ENCODE results near the gene VPS45. TPM values are rescaled to one million over a fixed set of nuclear protein-coding genes. Genes with fewer than 3 reads are reported as not detected.

VPS45 gene
- total RNA-seq, 3 donors from 2014 or later: 17.8 to 19.9 (median 18.6) TPM

- DNase-seq (no peak), ATAC-seq (no peak)
- Mint-ChIP-seq H3K9me3 (no peaks in the 10 kb centered on the region), H3K36me3 (ENCODE audit: insufficient read depth) (no peaks in the 10 kb centered on the region), H3K4me3 (no peak overlapping the region), H3K4me1 (ENCODE audit: low read depth) (peaks cover 9% of the 10 kb centered on the region), H3K27me3 (ENCODE audit: low read depth) (no peaks in the 10 kb centered on the region)
Measured at GRCh38 chr1:150061632-150062101, 5.9 kb upstream of the VPS45 start.

- no peak for ATAC-seq
Measured at GRCh38 chr1:150062113-150062512, 5.5 kb upstream of the VPS45 start.

GRCh38 chr1:150065184-150065871 is 2.2 kb upstream of the VPS45 start:
- H3K27me3 Mint-ChIP-seq (ENCODE audit: low read depth): no peaks in the 10 kb centered on the region
- ATAC-seq (no peak), DNase-seq (no peak)
- H3K4me1 Mint-ChIP-seq (ENCODE audit: low read depth): peaks cover 33% of the 10 kb centered on the region
- peak overlapping the region; percentile 12 for H3K4me3 Mint-ChIP-seq
- H3K9me3 Mint-ChIP-seq: no peaks in the 10 kb centered on the region
- peaks cover 5% of the 10 kb centered on the region for H3K36me3 Mint-ChIP-seq (ENCODE audit: insufficient read depth)

More at GRCh38 chr1:150062113-150062512, 5.5 kb upstream of the VPS45 start:
- Mint-ChIP-seq H3K36me3 (ENCODE audit: insufficient read depth) (no peaks in the 10 kb centered on the region), H3K9me3 (no peaks in the 10 kb centered on the region), H3K27me3 (ENCODE audit: low read depth) (no peaks in the 10 kb centered on the region), H3K4me3 (no peak overlapping the region), H3K4me1 (ENCODE audit: low read depth) (peaks cover 11% of the 10 kb centered on the region)
- no peak for DNase-seq

GRCh38 chr1:150066328-150066727 is 1.2 kb upstream of the VPS45 start:
- no peak for ATAC-seq
- Mint-ChIP-seq H3K9me3 (no peaks in the 10 kb centered on the region), H3K36me3 (ENCODE audit: insufficient read depth) (peaks cover 5% of the 10 kb centered on the region), H3K27me3 (ENCODE audit: low read depth) (no peaks in the 10 kb centered on the region), H3K4me1 (ENCODE audit: low read depth) (peaks cover 33% of the 10 kb centered on the region), H3K4me3 (peak overlapping the region; percentile 93)
- no peak for DNase-seq

GRCh38 chr1:150066838-150067183 is 765 bp upstream of the VPS45 start:
- peaks cover 5% of the 10 kb centered on the region for H3K36me3 Mint-ChIP-seq (ENCODE audit: insufficient read depth)
- DNase-seq (peak; percentile 13), ATAC-seq (peak; percentile 21 to 30)
- H3K27me3 Mint-ChIP-seq (ENCODE audit: low read depth): no peaks in the 10 kb centered on the region
- peak overlapping the region; percentile 93 for H3K4me3 Mint-ChIP-seq
- H3K4me1 Mint-ChIP-seq (ENCODE audit: low read depth): peaks cover 33% of the 10 kb centered on the region
- H3K9me3 Mint-ChIP-seq: no peaks in the 10 kb centered on the region

- Mint-ChIP-seq H3K4me3 (peak overlapping the region; percentile 93), H3K9me3 (no peaks in the 10 kb centered on the region), H3K36me3 (ENCODE audit: insufficient read depth) (peaks cover 9% of the 10 kb centered on the region), H3K4me1 (ENCODE audit: low read depth) (peaks cover 33% of the 10 kb centered on the region), H3K27me3 (ENCODE audit: low read depth) (no peaks in the 10 kb centered on the region)
- DNase-seq: no peak
- ATAC-seq: no peak
Measured at GRCh38 chr1:150068109-150068435, 496 bp downstream of the VPS45 start.

GRCh38 chr1:150069923-150070322 is 2.3 kb downstream of the VPS45 start:
- ATAC-seq: no peak
- H3K4me3 Mint-ChIP-seq: no peak overlapping the region
- no peaks in the 10 kb centered on the region for H3K27me3 Mint-ChIP-seq (ENCODE audit: low read depth)
- DNase-seq: no peak
- H3K4me1 Mint-ChIP-seq (ENCODE audit: low read depth): peaks cover 34% of the 10 kb centered on the region
- H3K36me3 Mint-ChIP-seq (ENCODE audit: insufficient read depth): peaks cover 9% of the 10 kb centered on the region
- no peaks in the 10 kb centered on the region for H3K9me3 Mint-ChIP-seq

- peaks cover 16% of the 10 kb centered on the region for H3K36me3 Mint-ChIP-seq (ENCODE audit: insufficient read depth)
- DNase-seq (no peak), ATAC-seq (peak in 1 of 2 donors; percentile 41)
- no peaks in the 10 kb centered on the region for H3K9me3 Mint-ChIP-seq
- no peaks in the 10 kb centered on the region for H3K27me3 Mint-ChIP-seq (ENCODE audit: low read depth)
- peaks cover 26% of the 10 kb centered on the region for H3K4me1 Mint-ChIP-seq (ENCODE audit: low read depth)
- no peak overlapping the region for H3K4me3 Mint-ChIP-seq
Measured at GRCh38 chr1:150072959-150073358, 5.4 kb downstream of the VPS45 start.

- Mint-ChIP-seq H3K9me3 (no peaks in the 10 kb centered on the region), H3K36me3 (ENCODE audit: insufficient read depth) (peaks cover 17% of the 10 kb centered on the region), H3K4me3 (no peak overlapping the region), H3K4me1 (ENCODE audit: low read depth) (peaks cover 20% of the 10 kb centered on the region), H3K27me3 (ENCODE audit: low read depth) (no peaks in the 10 kb centered on the region)
- ATAC-seq: no peak
- DNase-seq: no peak
Measured at GRCh38 chr1:150073516-150073915, 5.9 kb downstream of the VPS45 start.

- Mint-ChIP-seq H3K36me3 (ENCODE audit: insufficient read depth) (peaks cover 16% of the 10 kb centered on the region), H3K4me3 (no peak overlapping the region), H3K4me1 (ENCODE audit: low read depth) (peaks cover 10% of the 10 kb centered on the region), H3K27me3 (ENCODE audit: low read depth) (no peaks in the 10 kb centered on the region), H3K9me3 (no peaks in the 10 kb centered on the region)
- DNase-seq (no peak), ATAC-seq (no peak)
Measured at GRCh38 chr1:150076066-150076465, 8.5 kb downstream of the VPS45 start.

- no peak overlapping the region for H3K4me3 Mint-ChIP-seq
- ATAC-seq (no peak), DNase-seq (no peak)
- peaks cover 11% of the 10 kb centered on the region for H3K4me1 Mint-ChIP-seq (ENCODE audit: low read depth)
- peaks cover 24% of the 10 kb centered on the region for H3K36me3 Mint-ChIP-seq (ENCODE audit: insufficient read depth)
- no peaks in the 10 kb centered on the region for H3K9me3 Mint-ChIP-seq
- no peaks in the 10 kb centered on the region for H3K27me3 Mint-ChIP-seq (ENCODE audit: low read depth)
Measured at GRCh38 chr1:150076985-150077384, 9.4 kb downstream of the VPS45 start.

- ATAC-seq (no peak), DNase-seq (no peak)
- no peaks in the 10 kb centered on the region for H3K27me3 Mint-ChIP-seq (ENCODE audit: low read depth)
- H3K36me3 Mint-ChIP-seq (ENCODE audit: insufficient read depth): peaks cover 34% of the 10 kb centered on the region
- H3K4me1 Mint-ChIP-seq (ENCODE audit: low read depth): peaks cover 10% of the 10 kb centered on the region
- no peak overlapping the region for H3K4me3 Mint-ChIP-seq
- no peaks in the 10 kb centered on the region for H3K9me3 Mint-ChIP-seq
Measured at GRCh38 chr1:150080784-150081183, 13.2 kb downstream of the VPS45 start.

GRCh38 chr1:150082494-150082893 is 14.9 kb downstream of the VPS45 start:
- ATAC-seq (no peak), DNase-seq (no peak)
- Mint-ChIP-seq H3K36me3 (ENCODE audit: insufficient read depth) (peaks cover 42% of the 10 kb centered on the region), H3K4me3 (no peak overlapping the region), H3K9me3 (no peaks in the 10 kb centered on the region), H3K4me1 (ENCODE audit: low read depth) (peaks cover 3% of the 10 kb centered on the region), H3K27me3 (ENCODE audit: low read depth) (no peaks in the 10 kb centered on the region)

GRCh38 chr1:150083907-150084306 is 16.3 kb downstream of the VPS45 start:
- no peak for DNase-seq
- no peaks in the 10 kb centered on the region for H3K9me3 Mint-ChIP-seq
- peaks cover 39% of the 10 kb centered on the region for H3K36me3 Mint-ChIP-seq (ENCODE audit: insufficient read depth)
- peaks cover 3% of the 10 kb centered on the region for H3K4me1 Mint-ChIP-seq (ENCODE audit: low read depth)
- H3K27me3 Mint-ChIP-seq (ENCODE audit: low read depth): no peaks in the 10 kb centered on the region
- ATAC-seq: no peak
- H3K4me3 Mint-ChIP-seq: no peak overlapping the region

GRCh38 chr1:150085406-150085805 is 17.8 kb downstream of the VPS45 start:
- no peaks in the 10 kb centered on the region for H3K27me3 Mint-ChIP-seq (ENCODE audit: low read depth)
- no peak overlapping the region for H3K4me3 Mint-ChIP-seq
- H3K4me1 Mint-ChIP-seq (ENCODE audit: low read depth): peaks cover 6% of the 10 kb centered on the region
- H3K9me3 Mint-ChIP-seq: no peaks in the 10 kb centered on the region
- DNase-seq (no peak), ATAC-seq (no peak)
- peaks cover 38% of the 10 kb centered on the region for H3K36me3 Mint-ChIP-seq (ENCODE audit: insufficient read depth)
